ENCODE results near the gene FBXW5.

Gene FBXW5

DNA sequence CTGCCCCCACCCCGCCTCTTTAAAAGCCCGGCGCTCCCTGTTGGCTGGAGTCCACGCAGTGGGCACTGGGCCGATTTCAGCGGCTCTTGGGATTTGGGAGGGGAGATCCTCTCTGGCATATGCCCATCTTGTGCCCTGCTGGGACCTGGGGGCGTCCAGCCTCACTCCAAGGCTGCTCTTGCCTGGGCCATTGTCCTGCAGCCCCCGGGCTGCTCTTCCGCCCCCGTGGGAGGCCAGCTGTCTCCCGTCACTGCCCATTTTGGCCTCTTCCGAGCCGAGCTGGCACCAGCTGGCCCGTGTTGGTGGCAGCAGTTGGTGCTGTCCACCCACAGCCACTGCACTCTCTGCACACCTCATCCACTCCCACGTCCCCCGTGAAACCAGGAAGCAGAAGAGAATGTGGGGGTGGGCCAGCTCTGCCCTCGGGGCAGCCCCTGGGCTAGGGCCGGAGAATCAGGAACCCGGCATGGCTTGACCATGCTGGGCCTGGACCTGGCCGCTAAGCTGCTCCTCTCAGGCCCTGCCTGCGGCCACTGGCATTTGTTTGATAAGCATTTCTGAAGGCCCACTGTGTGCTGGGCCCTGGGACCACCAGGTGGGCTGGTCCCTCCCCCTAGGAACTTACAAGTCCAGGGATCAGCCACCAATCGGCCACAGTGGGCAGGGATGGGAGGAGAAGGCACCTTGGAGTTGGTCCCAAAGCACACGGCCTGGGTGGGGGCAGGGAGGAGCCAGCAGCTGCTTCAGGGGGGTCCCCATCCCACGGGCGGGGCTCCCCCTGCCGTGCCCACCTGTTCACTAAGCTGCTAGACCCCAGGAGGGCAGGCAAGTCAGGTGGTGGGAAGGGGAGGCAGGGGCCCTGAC, 2.7 kb upstream of the FBXW5 start:
- no peak for DNase-seq

DNA sequence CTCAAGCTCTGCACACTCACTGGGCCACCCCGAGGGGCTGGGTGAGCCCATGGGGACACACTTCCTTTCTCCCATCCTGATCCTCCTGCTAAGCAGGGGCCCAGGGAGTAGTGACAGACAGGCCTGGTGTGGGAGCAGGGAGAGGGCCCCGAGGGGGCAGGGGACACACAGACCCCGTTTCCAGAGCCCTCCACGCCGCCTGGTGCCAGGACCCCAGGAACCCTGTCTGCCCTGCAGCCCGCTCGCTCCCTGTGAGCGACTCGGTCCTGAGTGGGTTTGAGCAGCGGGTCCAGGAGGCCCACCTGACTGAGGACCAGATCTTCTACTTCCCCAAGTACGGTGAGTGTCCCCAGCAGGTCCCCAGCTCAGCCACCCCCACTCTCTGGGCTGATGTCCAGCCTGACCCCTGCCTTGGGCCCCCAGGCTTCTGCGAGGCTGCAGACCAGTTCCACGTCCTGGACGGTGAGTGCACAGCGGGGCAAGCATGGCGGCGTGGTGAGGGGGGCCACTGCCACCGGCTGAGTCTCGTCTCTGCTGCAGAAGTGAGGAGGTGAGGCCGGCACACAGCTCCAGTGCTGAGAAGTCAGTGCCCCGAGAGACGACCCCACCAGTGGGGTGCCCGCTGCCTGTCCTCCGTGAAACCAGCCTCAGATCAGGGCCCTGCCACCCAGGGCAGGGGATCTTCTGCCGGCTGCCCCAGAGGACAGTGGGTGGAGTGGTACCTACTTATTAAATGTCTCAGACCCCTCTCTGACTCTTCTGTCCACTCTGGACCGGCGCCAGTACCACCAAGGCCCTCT, 1.9 kb upstream of the FBXW5 start:
- no peak for DNase-seq

DNA sequence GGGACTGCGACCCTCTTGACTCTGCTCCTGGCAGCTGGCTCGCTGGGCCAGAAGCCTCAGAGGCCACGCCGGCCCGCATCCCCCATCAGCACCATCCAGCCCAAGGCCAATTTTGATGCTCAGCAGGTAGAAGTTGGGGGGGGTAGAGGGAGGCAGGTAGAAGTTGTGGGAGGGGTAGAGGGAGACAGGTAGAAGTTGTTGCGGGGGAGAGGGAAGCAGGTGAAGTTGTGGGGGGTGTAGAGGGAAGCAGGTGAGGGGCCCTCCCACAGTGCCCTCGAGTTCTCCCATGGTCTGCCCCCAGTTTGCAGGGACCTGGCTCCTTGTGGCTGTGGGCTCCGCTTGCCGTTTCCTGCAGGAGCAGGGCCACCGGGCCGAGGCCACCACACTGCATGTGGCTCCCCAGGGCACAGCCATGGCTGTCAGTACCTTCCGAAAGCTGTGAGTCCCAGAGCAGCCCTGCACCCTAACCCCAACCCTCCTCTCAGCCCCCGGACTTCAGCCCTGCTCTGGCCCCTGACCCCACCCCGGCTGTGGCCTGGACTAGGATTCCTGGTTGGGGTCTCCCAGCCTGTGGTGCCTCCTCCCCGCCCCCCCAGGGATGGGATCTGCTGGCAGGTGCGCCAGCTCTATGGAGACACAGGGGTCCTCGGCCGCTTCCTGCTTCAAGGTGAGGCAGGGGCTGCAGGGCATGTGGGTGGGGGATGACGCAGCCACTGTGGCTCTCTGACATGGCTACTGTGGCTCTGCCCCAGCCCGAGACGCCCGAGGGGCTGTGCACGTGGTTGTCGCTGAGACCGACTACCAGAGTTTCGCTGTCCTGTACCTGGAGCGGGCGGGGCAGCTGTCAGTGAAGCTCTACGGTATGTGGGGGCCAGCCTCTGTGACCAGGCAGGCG, 1.0 kb upstream of the FBXW5 start:
- DNase-seq, result no peak

DNA sequence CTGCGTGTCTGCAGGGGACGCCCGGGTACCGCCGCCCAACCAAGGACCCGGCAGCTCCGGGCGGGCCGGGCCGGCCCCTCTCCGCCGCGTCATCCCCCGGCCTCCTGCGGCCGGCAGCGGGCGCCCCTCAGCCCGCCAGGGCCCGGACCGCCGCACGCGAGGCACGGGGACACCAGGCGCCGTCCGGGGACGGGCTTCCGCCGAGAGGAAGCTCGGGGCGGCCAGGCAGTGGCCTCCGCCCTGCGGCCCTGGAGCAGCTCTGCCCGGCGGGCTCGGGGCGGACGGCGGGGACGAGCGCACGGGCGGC, 373 bp downstream of the FBXW5 start:
- DNase-seq, result no peak

DNA sequence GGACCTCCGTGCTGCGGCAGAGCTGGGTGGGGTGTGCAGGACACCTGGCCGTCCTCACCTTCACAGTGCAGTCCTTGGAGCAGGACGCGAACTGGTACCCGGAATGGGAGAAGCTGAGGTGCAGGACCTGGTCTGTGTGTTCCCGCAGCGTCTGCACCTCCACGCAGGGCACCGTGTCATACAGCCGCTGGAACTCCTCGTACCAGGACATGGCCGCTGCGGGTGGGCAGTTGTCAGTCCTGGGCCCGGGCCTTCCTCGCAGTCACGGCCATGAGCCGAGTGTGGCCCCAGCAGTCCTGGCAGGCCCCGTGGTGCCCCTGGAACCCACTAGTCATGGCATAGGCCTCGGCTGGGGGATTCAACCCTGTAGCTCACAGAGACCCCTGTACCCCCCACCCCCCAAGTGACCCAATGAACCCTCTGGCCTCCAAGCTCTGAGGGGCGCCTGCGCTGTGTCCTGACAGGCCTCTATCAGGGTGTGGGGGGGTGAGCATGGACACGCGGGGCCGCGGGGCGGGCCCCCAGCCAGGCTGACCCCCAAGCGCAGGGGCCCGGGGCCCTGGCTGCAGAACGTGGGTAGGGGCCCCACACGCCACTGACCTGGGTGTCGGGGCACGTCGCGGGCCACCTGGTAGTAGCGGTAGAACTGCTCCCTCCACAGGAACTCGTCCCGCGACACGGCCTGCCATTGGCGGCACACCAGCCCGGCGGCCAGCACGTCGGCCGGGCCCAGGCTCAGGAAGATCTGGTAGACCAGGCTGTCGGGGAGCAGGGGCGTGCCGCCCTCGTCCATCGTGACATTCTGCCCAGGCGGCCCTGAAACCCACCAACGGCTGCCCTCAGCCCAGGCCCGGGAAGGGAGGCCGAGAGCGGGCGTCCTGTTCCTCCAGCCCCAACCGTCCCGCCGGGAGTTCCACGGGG, 987 bp downstream of the FBXW5 start:
- DNase-seq, result no peak

DNA sequence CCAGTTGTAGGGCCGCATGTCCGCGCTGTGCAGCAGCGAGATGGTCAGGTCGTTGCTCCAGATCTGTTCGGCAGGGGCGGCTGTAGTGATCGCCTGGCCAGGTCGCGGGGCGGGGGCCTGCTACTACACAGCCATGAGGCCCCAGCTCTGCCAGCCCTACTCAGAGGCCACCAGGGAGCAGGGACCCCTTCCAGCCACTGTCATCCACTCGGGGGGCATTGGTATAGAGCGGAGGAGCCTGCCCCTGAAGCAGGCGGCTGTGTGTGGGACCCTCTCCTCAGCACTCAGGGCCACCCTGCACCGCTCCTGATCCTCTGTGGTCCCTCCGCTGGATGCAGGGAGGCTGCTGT, 1.7 kb downstream of the FBXW5 start:
- no peak for DNase-seq

DNA sequence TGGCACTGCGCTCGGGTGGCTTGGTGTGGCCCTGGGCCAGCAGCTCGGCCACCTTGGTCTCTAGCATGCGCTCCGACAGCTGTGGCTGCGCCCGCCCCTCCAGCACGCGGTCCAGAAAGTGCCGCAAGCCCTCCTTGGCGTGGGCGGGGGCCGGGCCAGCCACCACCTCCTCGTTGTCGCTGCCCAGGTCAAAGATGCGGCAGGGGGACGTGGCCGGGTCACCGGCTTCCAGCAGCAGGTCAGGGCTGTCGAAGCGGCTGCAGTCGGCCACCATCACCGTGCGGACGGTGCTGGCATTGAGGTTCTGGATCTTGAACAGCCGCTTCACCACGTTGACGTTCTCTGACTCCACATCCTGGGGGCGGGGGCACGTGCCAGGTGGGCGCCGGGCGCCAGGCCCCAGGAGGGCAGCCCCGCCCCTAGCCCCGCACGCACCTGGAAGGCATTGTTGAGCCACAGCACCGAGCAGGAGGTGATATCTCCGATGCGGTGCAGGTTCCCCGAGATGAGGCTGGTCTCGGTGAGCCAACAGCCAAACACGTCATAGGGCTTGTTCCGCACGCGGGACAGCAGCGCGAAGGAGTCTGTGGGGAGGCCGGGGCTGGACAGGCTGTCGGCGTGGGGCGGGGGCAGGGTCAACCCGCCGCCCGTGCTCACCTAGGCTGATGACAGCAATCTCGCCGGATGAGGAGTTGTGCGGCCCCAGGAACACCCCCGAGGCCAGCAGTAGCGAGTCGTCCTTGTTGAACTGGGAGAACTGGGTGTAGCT, 2.2 kb downstream of the FBXW5 start:
- DNase-seq, result no peak

DNA sequence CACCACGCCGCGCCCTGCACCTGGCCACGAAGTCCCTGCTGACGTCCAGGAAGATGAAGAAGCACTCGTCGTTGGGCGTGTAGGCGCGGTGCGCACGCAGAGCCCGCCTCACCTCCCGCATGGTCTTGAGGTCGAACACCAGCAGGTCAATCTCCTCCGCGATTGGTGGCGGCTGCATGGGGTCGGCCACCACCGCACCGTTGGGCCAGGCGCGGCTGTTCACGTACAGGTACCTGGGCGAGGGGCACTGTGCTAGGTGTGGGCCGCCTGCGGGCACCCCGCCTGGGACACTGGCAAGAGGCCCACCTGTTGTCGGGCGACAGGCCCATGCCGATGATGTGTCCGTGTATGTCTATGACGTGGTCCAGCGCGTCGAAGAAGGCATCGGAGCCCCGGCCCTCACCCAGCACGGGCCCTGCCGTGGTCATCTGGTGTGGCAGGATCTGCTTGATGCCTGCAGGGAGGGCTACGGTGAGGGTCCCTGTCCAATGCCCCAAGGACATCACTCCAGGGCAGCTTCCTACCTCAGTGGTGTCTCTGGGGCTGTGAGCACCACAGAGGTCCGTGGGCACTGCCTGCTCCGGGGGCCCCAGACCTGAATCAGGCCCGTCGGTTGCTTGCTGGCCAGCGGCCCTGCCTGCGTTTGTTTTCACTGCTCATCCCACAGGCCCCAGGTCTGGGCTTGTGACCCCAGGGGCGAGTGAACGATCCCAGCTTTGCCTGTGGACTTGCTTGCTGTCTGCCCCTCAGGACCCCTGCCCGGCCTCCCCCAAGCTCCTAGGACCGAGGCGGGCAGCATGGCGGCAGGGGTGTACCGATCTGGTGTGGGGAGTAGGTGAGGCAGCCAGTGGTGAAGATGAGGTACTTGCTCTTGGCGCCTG, 3.1 kb downstream of the FBXW5 start:
- DNase-seq, result no peak

DNA sequence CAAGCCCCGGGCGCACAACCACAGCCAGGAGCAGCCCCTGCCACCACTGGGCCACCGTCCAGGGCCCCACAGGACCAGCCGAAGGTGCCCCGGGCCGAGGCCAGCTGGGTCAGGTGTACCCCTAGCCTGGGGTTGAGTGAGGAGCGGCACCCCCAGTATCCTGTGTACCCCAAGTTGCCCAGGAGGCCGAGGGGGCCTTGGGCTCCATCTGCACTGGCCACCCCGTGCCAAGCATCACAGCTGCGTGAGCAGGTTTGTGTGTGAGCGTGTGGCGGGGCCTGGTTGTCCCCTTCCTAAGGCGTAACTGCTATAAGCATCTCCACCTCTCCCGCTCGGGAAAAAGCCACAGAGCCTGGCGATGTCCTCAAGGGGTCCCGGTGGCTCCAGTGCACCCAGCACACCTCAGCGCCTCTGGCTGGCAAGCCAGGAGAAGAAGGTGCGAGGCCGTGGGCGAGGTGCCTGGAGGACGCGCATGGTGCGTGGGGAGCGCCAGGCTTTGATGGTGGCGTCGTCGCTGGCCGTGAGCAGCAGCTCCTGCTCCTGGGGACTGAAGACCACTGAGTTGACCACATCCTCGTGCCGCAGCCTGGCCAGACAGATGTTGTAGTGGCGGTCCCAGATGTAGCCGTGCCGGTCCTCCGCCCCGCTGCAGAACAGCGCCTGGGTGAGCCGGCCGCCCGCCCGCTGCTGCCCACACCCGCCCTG, 3.9 kb downstream of the FBXW5 start:
- DNase-seq, result no peak

DNA sequence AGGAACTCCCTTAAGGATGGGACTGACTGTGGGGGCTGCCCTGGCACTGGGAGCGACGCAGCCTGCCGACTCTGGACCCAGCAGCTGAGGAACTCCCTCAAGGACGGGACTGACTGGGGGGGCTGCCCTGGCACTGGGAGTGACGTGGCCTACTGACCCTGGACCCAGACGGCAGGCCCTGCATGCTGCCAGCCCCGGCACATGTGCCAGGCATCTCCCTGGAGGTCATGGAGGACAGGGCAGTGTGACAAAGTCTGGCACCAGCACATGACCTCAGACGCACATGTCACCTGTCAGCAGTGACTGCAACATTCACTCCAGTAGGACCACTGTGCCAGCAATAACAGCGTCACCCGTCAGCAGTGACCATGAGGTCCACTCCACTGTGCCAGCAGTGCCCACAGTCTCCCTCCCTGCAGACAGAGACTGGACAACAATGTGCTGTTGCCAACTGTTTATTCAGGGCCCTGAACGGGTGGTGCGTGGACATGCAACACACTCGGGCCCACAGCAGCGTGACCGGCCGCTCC, 4.5 kb downstream of the FBXW5 start:
- no peak for DNase-seq

DNA sequence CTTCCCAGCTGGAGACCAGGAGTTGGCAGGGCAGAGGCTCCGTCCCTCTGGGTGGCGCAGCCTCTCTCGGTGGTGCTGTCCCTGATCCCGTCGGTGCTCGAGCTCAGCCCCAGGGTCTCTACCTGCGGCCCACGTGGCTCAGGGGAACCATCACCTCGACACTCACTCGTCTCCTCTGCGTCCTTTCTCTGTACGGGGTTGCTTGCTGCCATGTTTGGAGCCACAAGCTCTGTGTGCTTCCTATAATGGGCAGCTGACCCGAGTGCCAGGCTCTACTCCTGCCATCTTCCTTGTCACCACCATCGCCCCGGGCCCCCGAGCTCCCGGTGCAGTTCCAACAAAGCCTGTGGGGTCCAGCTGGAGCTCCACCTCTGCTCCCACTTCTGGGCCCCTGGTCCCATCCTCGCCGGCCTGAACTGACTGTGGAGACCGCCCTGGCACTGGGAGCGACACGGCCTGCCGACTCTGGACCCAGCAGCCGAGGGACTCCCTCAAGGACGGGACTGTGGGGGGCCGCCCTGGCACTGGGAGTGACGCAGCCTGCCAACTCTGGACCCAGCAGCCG, 5.0 kb downstream of the FBXW5 start:
- no peak for DNase-seq

DNA sequence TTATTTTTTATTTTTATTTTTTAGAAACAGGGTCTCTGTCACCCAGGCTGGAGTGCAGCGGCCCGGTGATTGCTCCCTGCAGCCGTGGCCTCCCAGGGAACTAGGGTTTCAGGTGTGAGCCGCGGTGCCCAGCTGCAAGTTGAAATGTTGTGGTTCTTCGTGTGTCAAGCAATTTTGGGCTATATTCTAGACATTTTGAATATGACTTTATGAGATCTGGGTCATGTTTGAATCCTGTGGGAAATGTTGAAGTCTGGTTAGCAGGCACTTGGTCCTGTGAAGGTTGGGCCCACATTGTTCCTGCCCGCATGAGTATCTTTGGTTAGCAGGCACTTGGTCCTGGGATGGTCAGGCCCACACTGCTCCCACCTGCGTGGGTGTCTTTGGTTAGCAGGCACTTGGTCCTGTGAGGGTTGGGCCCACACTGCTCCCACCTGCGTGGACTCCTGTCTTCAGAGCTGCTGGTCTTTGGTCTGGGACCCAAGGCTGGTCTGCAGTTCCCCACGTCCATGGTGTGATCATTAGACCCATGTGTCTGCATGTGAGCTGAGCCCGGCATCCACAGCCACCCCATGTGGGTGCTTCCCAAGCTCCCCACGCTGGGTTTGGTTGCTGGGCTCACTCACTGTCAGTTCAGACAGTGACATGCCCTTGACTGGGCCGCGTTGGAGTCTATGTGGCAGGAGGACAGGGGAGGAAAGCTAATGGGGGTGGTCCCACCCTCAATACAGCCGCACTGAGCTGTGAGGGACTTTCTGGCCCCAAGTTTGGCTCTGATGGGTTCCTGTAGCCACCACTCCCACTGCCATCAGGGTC, 7.1 kb downstream of the FBXW5 start:
- no peak for DNase-seq

DNA sequence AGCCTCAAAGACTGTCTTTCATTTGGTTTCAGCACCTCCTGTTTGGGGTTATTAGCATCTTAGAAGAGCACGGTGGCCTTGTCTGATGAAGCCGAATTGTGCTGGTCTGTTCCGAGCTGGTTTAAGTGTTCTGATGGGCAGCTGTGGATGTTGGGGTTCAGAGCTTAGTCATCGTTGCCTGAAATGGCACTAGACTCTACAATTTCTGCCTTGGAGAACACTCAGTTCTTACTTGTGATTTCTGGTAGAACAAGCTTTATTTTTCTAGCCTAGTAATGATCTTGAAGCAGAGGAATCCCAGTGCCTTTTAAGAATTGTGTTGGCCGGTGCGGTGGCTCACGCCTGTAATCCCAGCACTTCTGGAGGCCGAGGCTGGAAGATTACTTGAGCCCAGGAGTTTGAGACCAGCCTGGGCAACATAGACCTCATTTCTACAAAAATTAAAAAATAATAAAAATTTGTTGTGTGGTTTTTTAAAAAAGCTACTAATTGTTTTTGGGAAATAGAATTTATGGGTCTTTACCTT, 7.8 kb downstream of the FBXW5 start:
- no peak for DNase-seq

DNA sequence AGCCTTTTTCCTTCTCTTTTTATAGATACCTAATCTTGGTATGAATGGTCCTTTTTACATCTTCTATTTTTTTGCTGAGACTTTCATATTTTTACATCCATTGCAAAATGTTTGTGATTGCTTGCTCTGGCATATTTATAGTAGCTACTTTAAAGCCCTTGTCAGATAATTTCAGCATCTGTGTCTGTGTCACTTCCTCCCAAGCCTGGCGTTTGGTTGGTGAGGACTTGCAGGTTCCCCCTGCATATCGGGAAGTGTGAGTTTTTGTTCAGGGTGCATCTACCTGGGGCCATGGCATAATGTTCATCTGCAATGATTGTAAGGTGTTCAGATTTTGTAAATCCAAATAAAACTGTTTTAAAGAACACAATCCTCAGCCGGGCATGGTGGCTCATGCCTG, 8.9 kb downstream of the FBXW5 start:
- DNase-seq, result no peak

DNA sequence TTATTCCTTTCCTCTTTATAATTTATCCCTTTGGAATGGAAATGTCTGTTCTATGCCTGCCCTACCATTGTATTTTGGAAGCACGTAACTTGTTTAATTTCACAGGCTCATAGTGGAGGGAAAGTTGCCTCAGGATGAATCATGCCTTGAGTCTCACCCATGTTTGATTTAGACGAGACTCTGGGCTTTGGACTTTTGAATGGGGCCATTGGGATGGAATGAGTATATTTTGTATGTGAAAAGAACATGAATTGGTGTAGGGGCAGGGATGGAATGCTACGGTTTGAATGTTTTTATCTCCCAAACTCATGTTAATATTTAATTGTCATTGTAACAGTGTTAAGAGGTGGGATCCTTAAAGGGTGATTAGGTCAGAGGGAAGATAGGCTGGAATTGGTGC, 10.3 kb downstream of the FBXW5 start:
- no peak for DNase-seq

DNA sequence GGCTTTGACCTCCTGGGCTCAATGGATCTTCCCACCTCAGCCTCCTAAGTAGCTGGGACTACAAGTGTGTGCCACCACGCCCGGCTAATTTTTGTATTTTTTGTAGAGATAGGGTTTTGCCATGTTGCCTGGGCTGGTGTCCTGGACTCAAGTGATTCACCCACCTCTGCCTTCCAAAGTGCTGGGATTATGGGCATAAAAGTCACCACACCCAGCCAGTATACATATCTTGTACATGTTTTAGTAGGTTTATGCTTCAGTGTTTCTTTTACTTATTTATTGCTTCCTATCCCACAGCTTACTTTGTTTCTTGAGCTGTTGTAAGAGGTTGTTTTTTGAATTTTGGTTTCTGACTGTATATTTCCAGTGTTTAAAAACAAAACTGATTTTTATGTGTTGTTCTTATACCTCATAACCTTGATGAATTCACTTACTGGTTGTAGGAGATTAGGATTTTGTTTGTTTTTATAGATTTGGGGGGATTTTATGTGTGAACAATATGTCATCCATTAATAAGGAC, 12.9 kb downstream of the FBXW5 start:
- DNase-seq, result no peak

DNA sequence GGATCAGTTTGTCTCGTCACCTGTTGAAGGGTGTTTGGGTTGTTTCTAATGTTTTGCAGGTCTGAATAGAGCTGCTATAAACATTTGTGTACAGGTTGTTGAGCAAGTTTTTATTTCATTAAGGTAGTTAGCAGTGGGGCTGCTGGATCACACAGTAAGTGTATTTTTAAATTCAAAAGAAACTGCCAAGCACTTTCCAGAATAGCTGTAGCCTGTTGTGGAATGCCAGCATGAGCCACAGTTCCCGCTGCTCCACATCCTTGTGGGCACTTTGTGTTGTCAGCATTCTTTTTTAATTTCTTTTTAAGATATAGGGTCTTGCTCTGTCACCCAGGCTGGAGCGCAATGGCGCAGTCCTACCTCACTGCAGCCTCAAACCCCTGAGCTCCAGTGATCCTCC, 14.5 kb downstream of the FBXW5 start:
- DNase-seq, result no peak

DNA sequence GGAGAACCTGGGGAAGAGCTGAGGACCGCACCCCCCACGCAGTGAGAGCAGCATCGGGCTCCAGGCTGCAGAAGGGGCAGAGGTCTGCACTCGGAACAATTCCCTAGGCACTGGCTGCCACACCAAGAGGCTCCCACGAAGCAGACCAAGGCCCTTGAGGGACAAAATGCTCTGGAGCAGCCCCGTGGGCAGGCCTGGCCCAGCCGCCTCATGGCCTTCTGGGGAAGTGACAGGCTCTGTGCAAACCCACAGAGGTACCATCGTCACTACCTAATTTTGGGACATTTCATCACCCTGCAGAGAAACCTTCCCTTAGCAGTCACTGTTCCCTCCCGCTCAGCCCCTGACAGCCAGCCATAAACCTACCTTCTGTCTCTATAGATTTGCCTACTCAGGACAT, 15.9 kb downstream of the FBXW5 start:
- DNase-seq, result no peak
